Measurements from ENCODE around the gene CHD2.

Gene CHD2

GRCh38 chr15:93074599-93074998 lies 174.5 kb downstream of the CHD2 start:
- Histone ChIP-seq H3K36me3 (ENCODE audit: control insufficient read depth, insufficient read depth, low read length) (no peaks in the 10 kb centered on the region; the same call in 1 of the 2 replicates), H3K27ac (ENCODE audit: low read depth, low read length) (no peak overlapping the region), H3K9me3 (ENCODE audit: control insufficient read depth, insufficient read depth, low read length) (no peaks in the 10 kb centered on the region), H3K9ac (ENCODE audit: low read depth, low read length) (no peak overlapping the region), H3K4me3 (ENCODE audit: low read depth, low read length) (no peak overlapping the region), H3K27me3 (ENCODE audit: control insufficient read depth, insufficient read depth, low read length) (peaks cover 9% of the 10 kb centered on the region), H3K4me1 (ENCODE audit: control insufficient read depth, insufficient read depth, low read length) (peaks cover 28% of the 10 kb centered on the region)

- no peaks in the 10 kb centered on the region for H3K9me3 ChIP-seq (ENCODE audit: control insufficient read depth, insufficient read depth, low read length)
- H3K27ac ChIP-seq (ENCODE audit: low read depth, low read length), result no peak overlapping the region
- no peaks in the 10 kb centered on the region for H3K36me3 ChIP-seq (ENCODE audit: control insufficient read depth, insufficient read depth, low read length)
- H3K9ac ChIP-seq (ENCODE audit: low read depth, low read length), result no peak overlapping the region
- peaks cover 9% of the 10 kb centered on the region for H3K27me3 ChIP-seq (ENCODE audit: control insufficient read depth, insufficient read depth, low read length)
- H3K4me3 ChIP-seq (ENCODE audit: low read depth, low read length), result no peak overlapping the region
- H3K4me1 ChIP-seq (ENCODE audit: control insufficient read depth, insufficient read depth, low read length), result peaks cover 12% of the 10 kb centered on the region; the same call in 1 of the 2 replicates
Observed at GRCh38 chr15:93076217-93076616, 176.1 kb downstream of the CHD2 start.

- no peaks in the 10 kb centered on the region for H3K9me3 ChIP-seq (ENCODE audit: control insufficient read depth, insufficient read depth, low read length)
- H3K36me3 ChIP-seq (ENCODE audit: control insufficient read depth, insufficient read depth, low read length), result no peaks in the 10 kb centered on the region
- peaks cover 12% of the 10 kb centered on the region for H3K27me3 ChIP-seq (ENCODE audit: control insufficient read depth, insufficient read depth, low read length)
- no peak overlapping the region for H3K9ac ChIP-seq (ENCODE audit: low read depth, low read length)
- peaks cover 8% of the 10 kb centered on the region; the same call in 1 of the 2 replicates for H3K4me1 ChIP-seq (ENCODE audit: control insufficient read depth, insufficient read depth, low read length)
- no peak overlapping the region for H3K27ac ChIP-seq (ENCODE audit: low read depth, low read length)
- no peak overlapping the region for H3K4me3 ChIP-seq (ENCODE audit: low read depth, low read length)
Observed at GRCh38 chr15:93076875-93077274, 176.8 kb downstream of the CHD2 start.

All from HUES48 (cell line).